Mucosa of descending colon (tissue), 3 donors: ENCODE data around the gene TAF5L. TPM values are rescaled to one million over a fixed set of nuclear protein-coding genes. Genes with fewer than 3 reads are reported as not detected.

ENCODE experiments used
- ATAC-seq: fragments of 200-7000 bp; cut with Tn5 transposase; one replicate; pipeline ENCODE4 v1.9.1; 2020; ENCODE audit warnings: mild to moderate bottlenecking, moderate library complexity
- DNase-seq, 3 donors: peaks; one replicate each; pipeline ENCODE4 v3.0.0-alpha.2; 2020
- H3K36me3 ChIP-seq: fragments of 200-600 bp; one replicate; pipeline ENCODE4 v1.8.0; 2021; ENCODE audit warnings: low read depth, mild to moderate bottlenecking
- H3K4me1 ChIP-seq: fragments of 200-600 bp; one replicate; pipeline ENCODE4 v1.8.0; 2021; ENCODE audit warnings: low read depth, mild to moderate bottlenecking
- H3K4me3 ChIP-seq: fragments of 200-600 bp; one replicate; pipeline ENCODE4 v1.8.0; 2021; ENCODE audit warnings: mild to moderate bottlenecking
- H3K9me3 ChIP-seq: fragments of 200-600 bp; one replicate; pipeline ENCODE4 v1.8.0; 2021; ENCODE audit warnings: mild to moderate bottlenecking
- CTCF ChIP-seq: fragments of 200-600 bp; IDR thresholded peaks from one replicate; pipeline ENCODE4 v1.8.0; 2022; ENCODE audit warnings: antibody characterized with exemption, mild to moderate bottlenecking
- intact Hi-C, 2 donors: fragments of 100-400 bp; cut with DNase I in 1 of 2; cut with micrococcal nuclease in 1 of 2; formaldehyde crosslinking; loops; one replicate each; pipeline versions ENCODE4 v1.11.0 to v1.11.1; 2022; cut with DNase I, micrococcal nuclease
- total RNA-seq, 3 donors: library from RNA; stranded (reverse); fragmentation: NEBNext Ultra II Directional in 2 of 3; extraction: Animal tissue kit (Norgen Biotek cat#: 25700) in 2 of 3; gene quantifications; one replicate each; pipeline versions ENCODE4 v1.2.1 to v1.2.4, GENCODE V29; 2021 to 2023
- donor health status: DM: no; HTN: no; CAD: no; lungs with moderate emphysema.
- donor health status: DM: no; HTN: no; CAD: no.
- donor health status: DM: no; HTN: yes; CAD: no.

Gene TAF5L
- total RNA-seq, 3 donors from 2014 or later = 21.1 to 25.1 (median 23.4) TPM

- intact Hi-C loops = no loop called here
- Histone ChIP-seq H3K4me1 (no peaks in the 10 kb centered on the region), H3K36me3 (no peaks in the 10 kb centered on the region), H3K9me3 (no peaks in the 10 kb centered on the region), H3K4me3 (no peak overlapping the region)
- no peak for TF ChIP-seq CTCF
- no peak for ATAC-seq
- DNase-seq = no peak
These were observed 24.1 kb upstream of the TAF5L start for GRCh38 chr1:229650045-229650444.

GRCh38 chr1:229648406-229648805 is 22.5 kb upstream of the TAF5L start:
- no peaks in the 10 kb centered on the region for H3K36me3 ChIP-seq

GRCh38 chr1:229645324-229645993 is 19.5 kb upstream of the TAF5L start:
- DNase-seq = no peak
- no peak for TF ChIP-seq CTCF
- intact Hi-C loops = no loop called here
- Histone ChIP-seq H3K36me3 (no peaks in the 10 kb centered on the region), H3K4me1 (no peaks in the 10 kb centered on the region), H3K9me3 (no peaks in the 10 kb centered on the region), H3K4me3 (no peak overlapping the region)
- no peak for ATAC-seq

More at GRCh38 chr1:229648406-229648805, 22.5 kb upstream of the TAF5L start:
- H3K4me3 ChIP-seq = no peak overlapping the region
- no peak for ATAC-seq
- DNase-seq = no peak
- no peaks in the 10 kb centered on the region for H3K4me1 ChIP-seq
- no peaks in the 10 kb centered on the region for H3K9me3 ChIP-seq
- no peak for TF ChIP-seq CTCF
- intact Hi-C loops = no loop called here

- intact Hi-C loops = no loop called here
- Histone ChIP-seq H3K4me1 (no peaks in the 10 kb centered on the region), H3K36me3 (no peaks in the 10 kb centered on the region), H3K4me3 (no peak overlapping the region), H3K9me3 (no peaks in the 10 kb centered on the region)
- ATAC-seq (no peak), DNase-seq (no peak)
- TF ChIP-seq CTCF = no peak
These were observed 18.2 kb upstream of the TAF5L start for GRCh38 chr1:229643996-229644745.

- Histone ChIP-seq H3K4me3 (no peak overlapping the region), H3K9me3 (no peaks in the 10 kb centered on the region), H3K36me3 (no peaks in the 10 kb centered on the region), H3K4me1 (no peaks in the 10 kb centered on the region)
- intact Hi-C loops = no loop called here
- ATAC-seq (no peak), DNase-seq (no peak)
- no peak for TF ChIP-seq CTCF
These were observed 17.0 kb upstream of the TAF5L start for GRCh38 chr1:229642970-229643369.
